PC-9 (cell line): ENCODE data around the gene HMGN1.

ENCODE experiments used
- EZH2 ChIP-seq: fragments of 200-600 bp; sonication (generic); IDR thresholded peaks from 2 replicates; pipeline ENCODE4 v1.8.0; 2017; ENCODE audit warnings: antibody characterized with exemption, low read depth
- TF ChIP-seq, protein P1 (sequence below): fragments of 200-600 bp; sonication (generic); conservative IDR thresholded peaks from 2 replicates; pipeline ENCODE4 v1.6.1; 2017; ENCODE audit warnings: mixed run types, antibody characterized with exemption, mild to moderate bottlenecking, moderate library complexity

DNA sequence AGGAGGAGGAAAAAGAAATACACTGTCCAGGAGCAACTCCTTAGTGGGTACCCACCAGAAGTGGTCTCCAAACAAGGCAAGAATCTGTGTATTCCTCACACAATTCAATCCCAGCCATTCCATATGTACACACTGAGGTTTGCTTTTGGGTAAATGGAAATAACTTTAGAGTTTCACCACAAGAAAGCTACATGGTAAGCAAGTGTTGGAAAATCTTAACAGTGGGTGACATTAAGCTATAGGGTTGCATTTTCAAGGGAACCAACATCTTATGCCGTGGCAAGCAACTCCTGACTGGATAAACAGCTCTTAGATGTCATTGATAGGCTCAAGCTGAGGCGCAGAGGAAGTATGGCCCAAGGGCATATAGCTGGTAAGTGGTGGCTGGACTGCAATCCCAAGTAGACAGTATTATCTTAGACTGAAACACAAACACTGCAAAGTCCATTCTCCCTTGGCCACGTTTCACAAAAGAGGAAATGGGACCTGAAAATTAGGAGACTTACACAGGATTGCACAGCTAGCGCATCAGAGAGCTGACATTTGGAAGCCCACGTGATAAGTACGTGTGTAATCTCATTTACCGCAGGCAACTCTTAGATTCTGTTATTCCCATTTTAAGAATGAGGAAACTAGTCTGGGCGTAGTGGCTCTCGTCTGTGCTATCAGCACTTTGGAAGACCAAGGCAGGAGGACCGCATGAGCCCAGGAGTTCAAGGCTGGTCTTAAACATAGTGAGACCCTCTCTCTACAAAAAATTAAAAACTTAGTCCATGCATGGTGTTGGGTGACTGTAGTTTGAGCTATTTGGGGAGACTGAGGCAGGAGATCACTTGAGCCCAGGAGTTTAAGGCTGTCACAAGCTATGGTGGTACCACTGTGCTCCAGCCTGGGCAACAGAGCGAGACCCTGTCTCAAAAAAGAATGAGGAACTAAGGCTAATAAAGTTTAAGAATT lies 31.5 kb downstream of the HMGN1 start:
- TF ChIP-seq, protein P1, sequence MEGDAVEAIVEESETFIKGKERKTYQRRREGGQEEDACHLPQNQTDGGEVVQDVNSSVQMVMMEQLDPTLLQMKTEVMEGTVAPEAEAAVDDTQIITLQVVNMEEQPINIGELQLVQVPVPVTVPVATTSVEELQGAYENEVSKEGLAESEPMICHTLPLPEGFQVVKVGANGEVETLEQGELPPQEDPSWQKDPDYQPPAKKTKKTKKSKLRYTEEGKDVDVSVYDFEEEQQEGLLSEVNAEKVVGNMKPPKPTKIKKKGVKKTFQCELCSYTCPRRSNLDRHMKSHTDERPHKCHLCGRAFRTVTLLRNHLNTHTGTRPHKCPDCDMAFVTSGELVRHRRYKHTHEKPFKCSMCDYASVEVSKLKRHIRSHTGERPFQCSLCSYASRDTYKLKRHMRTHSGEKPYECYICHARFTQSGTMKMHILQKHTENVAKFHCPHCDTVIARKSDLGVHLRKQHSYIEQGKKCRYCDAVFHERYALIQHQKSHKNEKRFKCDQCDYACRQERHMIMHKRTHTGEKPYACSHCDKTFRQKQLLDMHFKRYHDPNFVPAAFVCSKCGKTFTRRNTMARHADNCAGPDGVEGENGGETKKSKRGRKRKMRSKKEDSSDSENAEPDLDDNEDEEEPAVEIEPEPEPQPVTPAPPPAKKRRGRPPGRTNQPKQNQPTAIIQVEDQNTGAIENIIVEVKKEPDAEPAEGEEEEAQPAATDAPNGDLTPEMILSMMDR: no peak
- TF ChIP-seq EZH2: no peak
